Stomach (tissue), 9 donors: ENCODE data around the gene PGAP6. TPM values are rescaled to one million over a fixed set of nuclear protein-coding genes. Genes with fewer than 3 reads are reported as not detected.

Experiments used
- DNase-seq, 2 donors: peaks; one replicate each; pipeline versions ENCODE4 v3.0.0 to v3.0.0-alpha.2; 2013 to 2019
- H3K27ac ChIP-seq, 5 donors: fragments of 200-600 bp in 4 of 5; sonication (generic) in 4 of 5; one replicate each; pipeline ENCODE4 v1.5.1; 2013 to 2019; ENCODE audit warnings: mild to moderate bottlenecking in 1 of 5, moderate library complexity in 1 of 5
- H3K27me3 ChIP-seq, 3 donors: fragments of 200-600 bp; sonication (generic); one replicate each; pipeline ENCODE4 v1.5.1; 2017 to 2019; ENCODE audit warnings: mixed run types in 1 of 3
- H3K36me3 ChIP-seq, 4 donors: fragments of 200-600 bp; sonication (generic); 1 replicate in 3 of 4; 2 replicates in 1 of 4; pipeline ENCODE4 v1.5.1; 2016 to 2019
- H3K4me1 ChIP-seq, 4 donors: fragments of 200-600 bp; sonication (generic); one replicate each; pipeline ENCODE4 v1.5.1; 2016 to 2019
- H3K4me3 ChIP-seq, 4 donors: fragments of 200-600 bp; sonication (generic) in 3 of 4; one replicate each; pipeline ENCODE4 v1.5.1; 2016 to 2019; ENCODE audit warnings: mild to moderate bottlenecking in 1 of 4
- H3K9me3 ChIP-seq, 4 donors: fragments of 200-600 bp; sonication (generic); one replicate each; pipeline ENCODE4 v1.5.1; 2016 to 2019
- EP300 ChIP-seq: sonication (generic); formaldehyde crosslinking; IDR thresholded peaks from one replicate; pipeline ENCODE4 v1.6.1; 2017; ENCODE audit warnings: antibody characterized with exemption
- POLR2A ChIP-seq, 4 donors: fragments of 450-650 bp; IDR thresholded peaks; one replicate each; pipeline ENCODE4 v1.6.1; 2016; ENCODE audit warnings: antibody characterized with exemption in 4 of 4, control low read depth in 2 of 4, mild to moderate bottlenecking in 1 of 4, moderate library complexity in 1 of 4
- POLR2AphosphoS5 ChIP-seq, 3 donors: sonication (generic); formaldehyde crosslinking; IDR thresholded peaks; one replicate each; pipeline ENCODE4 v1.6.1; 2016; ENCODE audit warnings: antibody characterized with exemption in 3 of 3
- WGBS, 5 donors: extraction: QIAGEN DNeasy Blood & Tissue Kit in 3 of 5; methylation state at CpG; one replicate each; pipeline versions ENCODE4 v1.1.5 to v1.1.7; 2013 to 2018; 5-methylcytosine and 5-hydroxymethylcytosine counted together
- intact Hi-C: fragments of 100-400 bp; cut with DNase I; formaldehyde crosslinking; loops from one replicate; pipeline ENCODE4 v1.15.1; 2023; ENCODE audit warnings: low total_unique reads
- polyA plus RNA-seq, 3 donors: library from polyadenylated mRNA; stranded (reverse); fragments of 200-250 nt; gene quantifications; one replicate each; pipeline ENCODE4 v1.2.3, GENCODE V29; 2013
- total RNA-seq, 5 donors: library from RNA; depleted of rRNA; stranded (reverse); fragments of >200 nt; gene quantifications; one replicate each; pipeline versions ENCODE4 v1.1.0 to v1.2.3, GENCODE V29; 2014 to 2016
- TF ChIP-seq, protein P1 (sequence below), 7 experiments: fragments of 450-650 bp in 4 of 7; fragments of 200-600 bp in 3 of 7; sonication (generic) in 3 of 7; IDR thresholded peaks; one replicate each; pipeline ENCODE4 v1.5.1; 2016 to 2019; ENCODE audit warnings: antibody characterized with exemption in 7 of 7, control low read depth in 2 of 7, mild to moderate bottlenecking in 1 of 7
- donor health status: healthy with polysubstance abuse.
- donor health status: Bipolar disorder and iron deficiency.
- donor health status: healthy.

PGAP6 gene
- total and polyA plus RNA-seq, 8 donors: 20.7 to 364 (median 91.5) TPM

DNA sequence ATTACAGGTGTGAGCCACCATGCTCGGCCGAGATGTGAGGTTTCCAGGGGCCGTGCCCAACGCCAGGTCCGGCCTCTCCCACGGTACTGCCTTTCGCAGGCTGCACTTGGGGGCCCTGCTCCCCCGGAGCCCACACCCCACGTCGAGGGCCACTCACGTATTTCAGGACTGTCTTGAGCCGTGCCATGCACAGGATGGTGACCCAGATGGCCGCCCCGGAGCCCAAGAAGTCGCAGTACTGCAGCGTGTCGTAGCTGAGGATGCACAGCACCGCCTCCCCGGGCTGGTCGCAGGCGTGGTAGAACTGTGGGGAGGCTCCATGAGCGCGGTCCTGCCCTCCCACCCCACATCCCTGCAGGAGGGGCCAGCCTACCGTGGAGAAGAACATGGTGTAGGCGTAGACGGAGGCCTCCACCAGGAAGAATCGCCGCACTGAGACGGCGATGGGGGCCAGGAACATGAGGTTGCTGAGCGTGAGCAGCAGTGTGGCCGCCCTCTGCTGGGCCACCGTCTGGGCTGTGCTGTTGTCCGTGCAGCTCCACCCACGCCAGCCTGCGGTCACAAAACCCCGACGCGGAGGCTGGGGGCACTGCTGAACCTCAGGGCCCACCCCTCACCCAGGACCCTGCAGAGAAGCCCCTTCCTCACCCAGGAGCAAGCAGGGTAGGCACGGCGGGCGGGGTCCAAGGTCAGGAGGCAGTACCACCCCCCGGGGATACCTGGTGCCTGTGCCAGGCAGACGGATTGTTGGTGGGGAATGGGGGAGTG is 7.7 kb downstream of the PGAP6 start:
- intact Hi-C loops: no loop called here
- TF ChIP-seq EP300 (no peak), POLR2AphosphoS5 (IDR thresholded peaks at IDR 0.05) (no peak), POLR2A (IDR thresholded peaks at IDR 0.05) (no peak)
- TF ChIP-seq, protein P1, sequence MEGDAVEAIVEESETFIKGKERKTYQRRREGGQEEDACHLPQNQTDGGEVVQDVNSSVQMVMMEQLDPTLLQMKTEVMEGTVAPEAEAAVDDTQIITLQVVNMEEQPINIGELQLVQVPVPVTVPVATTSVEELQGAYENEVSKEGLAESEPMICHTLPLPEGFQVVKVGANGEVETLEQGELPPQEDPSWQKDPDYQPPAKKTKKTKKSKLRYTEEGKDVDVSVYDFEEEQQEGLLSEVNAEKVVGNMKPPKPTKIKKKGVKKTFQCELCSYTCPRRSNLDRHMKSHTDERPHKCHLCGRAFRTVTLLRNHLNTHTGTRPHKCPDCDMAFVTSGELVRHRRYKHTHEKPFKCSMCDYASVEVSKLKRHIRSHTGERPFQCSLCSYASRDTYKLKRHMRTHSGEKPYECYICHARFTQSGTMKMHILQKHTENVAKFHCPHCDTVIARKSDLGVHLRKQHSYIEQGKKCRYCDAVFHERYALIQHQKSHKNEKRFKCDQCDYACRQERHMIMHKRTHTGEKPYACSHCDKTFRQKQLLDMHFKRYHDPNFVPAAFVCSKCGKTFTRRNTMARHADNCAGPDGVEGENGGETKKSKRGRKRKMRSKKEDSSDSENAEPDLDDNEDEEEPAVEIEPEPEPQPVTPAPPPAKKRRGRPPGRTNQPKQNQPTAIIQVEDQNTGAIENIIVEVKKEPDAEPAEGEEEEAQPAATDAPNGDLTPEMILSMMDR (IDR thresholded peaks at IDR 0.05): no peak
- H3K27ac ChIP-seq: no peak overlapping the region
- H3K27me3 ChIP-seq: no peaks in the 10 kb centered on the region
- H3K9me3 ChIP-seq: no peaks in the 10 kb centered on the region
- no peak overlapping the region for H3K4me3 ChIP-seq
- DNase-seq: no peak
- WGBS, 5 donors: 91 to 93% (median 93%) methylated on average over 37 to 44 of the region's 44 CpGs
- peaks cover 21 to 31% (median 28%) of the 10 kb centered on the region in 4 donors for H3K4me1 ChIP-seq
- peaks cover 48 to 74% (median 67%) of the 10 kb centered on the region in 4 donors for H3K36me3 ChIP-seq

DNA sequence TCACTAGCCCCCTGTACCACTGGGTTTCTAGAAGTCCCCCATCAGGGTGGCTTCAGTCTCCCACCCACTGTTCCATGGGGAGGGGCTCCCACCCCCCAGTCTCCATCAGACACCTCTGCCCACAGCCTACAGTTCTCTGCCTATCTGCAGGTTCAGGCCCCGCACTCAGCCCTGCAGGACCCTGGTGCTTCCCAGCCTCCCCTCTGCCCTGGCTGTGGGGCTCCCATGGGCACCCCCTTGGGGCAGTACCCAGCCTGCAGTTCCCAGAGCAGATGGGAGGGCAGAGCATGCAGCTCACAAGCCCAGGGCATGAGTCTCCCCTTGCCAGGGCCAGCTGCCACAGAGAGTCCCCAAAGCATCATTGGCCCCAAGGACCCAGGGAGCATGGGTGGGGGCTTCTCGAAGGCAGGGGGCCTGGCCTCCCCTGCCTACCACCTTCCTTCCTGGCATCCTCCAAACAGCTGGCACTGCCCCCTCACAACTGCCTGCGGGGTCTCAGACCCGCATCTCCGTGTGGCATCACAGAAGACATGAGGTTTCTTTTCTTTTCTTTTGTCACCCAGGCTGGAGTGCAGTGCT is 8.7 kb downstream of the PGAP6 start:
- WGBS, 5 donors: 86 to 96% (median 87%) methylated on average over 4 to 5 of the region's 5 CpGs
- no peak for DNase-seq
- TF ChIP-seq EP300: no peak
- no peak for TF ChIP-seq POLR2A (IDR thresholded peaks at IDR 0.05)
- TF ChIP-seq, protein P1 (IDR thresholded peaks at IDR 0.05): no peak
- TF ChIP-seq POLR2AphosphoS5 (IDR thresholded peaks at IDR 0.05): no peak
- peaks cover 56 to 83% (median 76%) of the 10 kb centered on the region in 4 donors for H3K36me3 ChIP-seq
- H3K27ac ChIP-seq: no peak overlapping the region
- no peaks in the 10 kb centered on the region for H3K9me3 ChIP-seq
- H3K4me3 ChIP-seq: no peak overlapping the region
- intact Hi-C loops: no loop called here
- H3K4me1 ChIP-seq: peaks cover 16 to 26% (median 24%) of the 10 kb centered on the region in 4 donors
- no peaks in the 10 kb centered on the region for H3K27me3 ChIP-seq

DNA sequence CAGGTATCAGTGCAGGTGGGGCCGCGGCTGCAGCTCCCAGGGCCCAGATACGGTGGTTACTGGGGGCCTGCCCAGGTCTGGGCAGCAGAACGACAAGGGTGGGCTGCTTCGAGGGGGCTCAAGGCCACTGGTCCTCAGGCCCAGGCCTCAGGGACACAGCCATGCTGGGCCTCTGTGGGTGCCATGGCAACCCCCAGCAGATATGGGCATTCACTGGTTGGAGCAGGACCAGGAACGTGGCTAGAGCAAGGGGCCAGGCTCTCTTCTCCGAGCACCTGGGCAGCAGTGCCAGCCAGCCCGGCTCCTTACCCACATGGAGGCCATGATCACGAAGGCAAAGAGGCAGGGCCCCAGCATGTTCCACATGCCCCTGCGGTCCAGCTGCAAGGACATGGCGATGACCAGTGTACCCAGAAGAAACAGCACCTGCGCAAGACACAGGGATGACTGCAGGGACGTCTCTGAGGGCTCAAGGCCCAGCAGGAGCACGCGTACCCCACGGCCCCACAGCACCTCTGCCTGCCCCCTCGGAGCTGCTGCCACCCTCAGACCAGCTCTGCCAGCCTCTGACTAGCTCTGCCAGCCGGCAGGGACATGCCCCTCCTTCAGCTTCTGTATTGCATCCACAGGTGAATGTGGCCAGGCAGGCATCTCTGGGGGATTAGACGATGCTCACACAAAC is 9.3 kb downstream of the PGAP6 start:
- DNase-seq: peak in 1 of 2 donors; percentile 10
- 79 to 91% (median 85%) methylated on average over 9 to 19 of the region's 19 CpGs for WGBS, 5 donors
- peaks cover 61 to 85% (median 78%) of the 10 kb centered on the region in 4 donors for H3K36me3 ChIP-seq

More for the DNA sequence above, 9.3 kb downstream of the PGAP6 start:
- no peaks in the 10 kb centered on the region for H3K27me3 ChIP-seq
- no peak overlapping the region for H3K27ac ChIP-seq
- no peak for TF ChIP-seq POLR2A (IDR thresholded peaks at IDR 0.05)
- no peak for TF ChIP-seq POLR2AphosphoS5 (IDR thresholded peaks at IDR 0.05)
- TF ChIP-seq, protein P1 (IDR thresholded peaks at IDR 0.05): no peak
- no peak overlapping the region for H3K4me3 ChIP-seq
- peaks cover 16 to 26% (median 24%) of the 10 kb centered on the region in 4 donors for H3K4me1 ChIP-seq
- H3K9me3 ChIP-seq: no peaks in the 10 kb centered on the region
- intact Hi-C loops: no loop called here
